ENCODE measurements around the gene C11orf98. TPM values are rescaled to one million over a fixed set of nuclear protein-coding genes. Genes with fewer than 3 reads are reported as not detected.
"Not testable (repeated sequence)": the region's sequence is repeated elsewhere in the genome, so short reads cannot be mapped to it uniquely, and the experiment has no call there.

The C11orf98 gene
- total and polyA plus RNA-seq, 2 donors (not counting 3 experiments of a cell fraction or from before 2014, with no cell fraction given): 39.5 to 61.0 TPM

DNA sequence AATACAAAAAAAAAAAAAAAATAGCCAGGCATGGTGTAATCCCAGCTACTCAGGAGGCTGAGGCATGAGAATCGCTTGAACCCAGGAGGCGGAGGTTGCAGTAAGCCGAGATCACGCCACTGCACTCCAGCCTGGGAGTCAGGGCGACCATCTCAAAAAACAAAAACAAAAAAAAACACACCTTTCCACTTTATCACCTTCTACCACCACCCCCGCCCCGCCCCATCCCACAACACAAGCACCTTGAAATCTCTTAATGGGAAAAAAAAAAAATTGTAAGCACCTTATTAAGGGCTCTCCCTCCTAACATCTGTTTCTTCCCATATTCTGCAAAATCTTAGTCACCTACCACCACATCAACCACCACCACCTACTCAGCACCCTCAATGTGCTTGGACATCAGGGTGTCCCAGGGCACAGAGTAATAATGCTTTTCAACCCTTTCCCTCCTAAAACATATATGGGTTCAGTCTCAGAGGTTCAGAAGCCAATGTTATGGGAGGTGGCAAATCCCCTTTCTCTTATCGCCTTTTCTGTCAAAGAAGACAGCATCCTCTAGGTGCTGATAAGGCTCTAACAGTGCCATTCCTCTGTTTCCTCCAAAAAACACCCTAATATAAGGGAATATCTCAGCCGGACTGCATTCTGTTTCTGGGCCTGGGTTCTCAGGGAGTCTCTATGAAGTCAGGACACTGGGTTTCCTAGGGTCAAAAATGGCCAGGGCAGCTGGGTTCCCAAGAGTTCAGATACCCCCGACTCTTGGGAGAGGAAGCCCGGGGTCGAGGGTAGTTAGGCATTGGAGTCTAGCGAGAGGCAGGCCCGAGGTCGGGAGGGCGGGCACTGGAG is 12.6 kb downstream of the C11orf98 start:
- H3K27me3 ChIP-seq (ENCODE audit: control insufficient read depth in 2 of 2, insufficient read depth in 2 of 2, low read length in 2 of 2): no peaks in the 10 kb centered on the region
- H3K9me1 ChIP-seq (replicated peaks; ENCODE audit: control insufficient read depth, extremely low read depth, insufficient read depth, low read length): no peaks in the 10 kb centered on the region
- TF ChIP-seq EZH2 (IDR thresholded peaks at IDR 0.05; ENCODE audit: borderline replicate concordance, low read depth, low read length, severe bottlenecking) (no peak), POLR2AphosphoS5 (IDR thresholded peaks at IDR 0.05; ENCODE audit: insufficient read depth, low read depth, low read length) (no peak), MAX (IDR thresholded peaks at IDR 0.05; ENCODE audit: insufficient read depth, insufficient read length) (no peak), GATA2 (IDR thresholded peaks at IDR 0.05; ENCODE audit: insufficient read depth, insufficient read length, low read depth, low read length) (no peak), CTCF (IDR thresholded peaks at IDR 0.05; ENCODE audit: extremely low read depth in 1 of 2, insufficient read depth in 1 of 2, low read depth in 1 of 2, low read length in 2 of 2) (no peak), MYC (IDR thresholded peaks at IDR 0.05; ENCODE audit: low read depth, low read length) (no peak), JUN (IDR thresholded peaks at IDR 0.05; ENCODE audit: borderline replicate concordance, insufficient read depth, insufficient read length, low read depth) (no peak), FOS (IDR thresholded peaks at IDR 0.05; ENCODE audit: borderline replicate concordance, insufficient read depth, low read length) (no peak), POLR2A (IDR thresholded peaks at IDR 0.05; ENCODE audit: low read depth, low read length) (no peak)
- POLR2A ChIA-PET: interaction anchor here (0.6 to 5.3 kb wide), 5 partner anchors 13 to 79 kb away, joined by 3 to 71 read pairs (median 6); partner anchors contain the start of genes C11orf98, CSKMT, EEF1G and TUT1
- intact Hi-C loops (cut with micrococcal nuclease): loop anchor here (1.0 to 5.0 kb wide), 2 partner anchors 13 to 55 kb away; partner anchors contain the start of genes BSCL2, C11orf98, CSKMT and GNG3
- peaks cover 2% of the 10 kb centered on the region for H3K4me1 ChIP-seq (ENCODE audit: control insufficient read depth, extremely low read depth, insufficient read depth, low read length)
- peak overlapping the region; percentile 73 for H3K27ac ChIP-seq (ENCODE audit: insufficient read depth, low read depth, low read length)
- dilution Hi-C loops (cut with MboI; ENCODE audit: extremely low pct_ligation_motif_present, low sequenced_read_pairs): no loop called here
- DNase-seq (ENCODE audit: low read depth, low spot score) (no peak), FAIRE-seq (peak; percentile 49)
- H3K36me3 ChIP-seq (ENCODE audit: control insufficient read depth in 2 of 2, extremely low read depth in 1 of 2, insufficient read depth in 2 of 2, low read length in 2 of 2): peaks cover 7 to 19% of the 10 kb centered on the region in 2 experiments
- peak overlapping the region; percentile 61 to 76 (median 74) for H3K4me3 ChIP-seq (replicated peaks in 1 of 3; ENCODE audit: insufficient read depth in 1 of 3, low read depth in 1 of 3, low read length in 3 of 3)
- H3K79me2 ChIP-seq (ENCODE audit: control insufficient read depth, insufficient read depth, low read length): peaks cover 21% of the 10 kb centered on the region
- TSS peak; percentile 77 for BruUV-seq (replicated peaks)
- H4K20me1 ChIP-seq (replicated peaks; ENCODE audit: control insufficient read depth, extremely low read depth, insufficient read depth, low read length): no peaks in the 10 kb centered on the region
- H3K9me3 ChIP-seq (replicated peaks; ENCODE audit: control insufficient read depth, insufficient read depth, low read length): no peaks in the 10 kb centered on the region
- peak overlapping the region; percentile 78 for H3K4me2 ChIP-seq (ENCODE audit: insufficient read depth, low read length)
- H3K9ac ChIP-seq (replicated peaks; ENCODE audit: extremely low read depth, insufficient read depth, low read length): peak overlapping the region; percentile 95
- peak overlapping the region; percentile 70 for H2AFZ ChIP-seq (ENCODE audit: low read depth, low read length)
- CTCF ChIA-PET: interaction anchor here (0.7 to 1.4 kb wide), 7 partner anchors 11 to 257 kb away, joined by 3 to 15 read pairs (median 4); partner anchors contain the start of genes C11orf98, CSKMT, EML3 and ZBTB3

DNA sequence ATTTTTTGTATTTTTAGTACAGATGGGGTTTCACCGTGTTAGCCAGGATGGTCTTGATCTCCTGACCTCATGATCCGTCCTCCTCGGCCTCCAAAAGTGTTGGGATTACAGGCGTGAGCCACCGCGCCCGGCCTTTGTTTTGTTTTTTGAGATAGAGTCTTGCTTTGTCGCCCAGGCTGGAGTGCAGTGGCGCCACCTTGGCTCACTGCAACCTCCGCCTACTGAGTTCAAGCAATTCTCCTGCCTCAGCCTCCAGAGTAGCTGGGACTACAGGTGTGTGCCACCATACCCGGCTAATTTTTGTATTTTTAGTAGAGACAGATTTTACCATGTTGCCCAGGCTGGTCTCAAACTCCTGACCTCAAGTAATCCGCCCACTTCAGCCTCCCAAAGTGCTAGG is 14.7 kb downstream of the C11orf98 start:
- Histone ChIP-seq H3K79me2 (ENCODE audit: control insufficient read depth, insufficient read depth, low read length) (peaks cover 31% of the 10 kb centered on the region), H3K36me3 (ENCODE audit: control insufficient read depth in 2 of 2, extremely low read depth in 1 of 2, insufficient read depth in 2 of 2, low read length in 2 of 2) (peaks cover 7 to 21% of the 10 kb centered on the region in 2 experiments)
- H4K20me1 ChIP-seq (replicated peaks; ENCODE audit: control insufficient read depth, extremely low read depth, insufficient read depth, low read length); H2AFZ ChIP-seq (ENCODE audit: low read depth, low read length); FAIRE-seq; dilution Hi-C loops (cut with MboI; ENCODE audit: extremely low pct_ligation_motif_present, low sequenced_read_pairs); H3K4me1 ChIP-seq (ENCODE audit: control insufficient read depth, extremely low read depth, insufficient read depth, low read length); BruUV-seq (replicated peaks); H3K27me3 ChIP-seq (ENCODE audit: control insufficient read depth in 2 of 2, insufficient read depth in 2 of 2, low read length in 2 of 2); H3K27ac ChIP-seq (ENCODE audit: insufficient read depth, low read depth, low read length); H3K4me2 ChIP-seq (ENCODE audit: insufficient read depth, low read length); H3K9me3 ChIP-seq (replicated peaks; ENCODE audit: control insufficient read depth, insufficient read depth, low read length); H3K9ac ChIP-seq (replicated peaks; ENCODE audit: extremely low read depth, insufficient read depth, low read length); H3K4me3 ChIP-seq (replicated peaks in 1 of 3; ENCODE audit: insufficient read depth in 1 of 3, low read depth in 1 of 3, low read length in 3 of 3); H3K9me1 ChIP-seq (replicated peaks; ENCODE audit: control insufficient read depth, extremely low read depth, insufficient read depth, low read length); DNase-seq (ENCODE audit: low read depth, low spot score): not testable (repeated sequence)
- POLR2A ChIA-PET: interaction anchor here (1.4 kb wide), 1 partner anchor 15 kb away, joined by 4 read pairs; the partner anchor contains the start of genes C11orf98 and CSKMT
- intact Hi-C loops (cut with micrococcal nuclease): loop anchor here (5.0 kb wide), 1 partner anchor 57 kb away; the partner anchor contains the start of genes BSCL2 and GNG3
- CTCF ChIA-PET: interaction anchor here (0.6 to 1.9 kb wide), 2 partner anchors 10 to 44 kb away, joined by 3 to 4 read pairs; no protein-coding TSS in a partner anchor

Data from endothelial cell of umbilical vein (primary cell).